Spinal cord (tissue), 10 donors: ENCODE data around the gene CYP4F3. TPM values are rescaled to one million over a fixed set of nuclear protein-coding genes. Genes with fewer than 3 reads are reported as not detected.
"Not testable (repeated sequence)": the region's sequence is repeated elsewhere in the genome, so short reads cannot be mapped to it uniquely, and the experiment has no call there.

Source experiments
- DNase-seq, 6 donors: peaks; one replicate each; pipeline versions ENCODE4 v3.0.0 to v3.0.0-alpha.2; 2013 to 2015; ENCODE audit warnings: low spot score in 6 of 6, low read depth in 4 of 6
- H3K27ac ChIP-seq: one replicate; pipeline ENCODE4 v1.5.1; 2013; ENCODE audit warnings: low read depth, low read length, control low read depth
- H3K27me3 ChIP-seq: one replicate; pipeline ENCODE4 v1.6.1; 2013; ENCODE audit warnings: low read length; ENCODE audit not compliant: control insufficient read depth, insufficient read depth
- H3K36me3 ChIP-seq: one replicate; pipeline ENCODE4 v1.6.1; 2013; ENCODE audit warnings: low read length; ENCODE audit not compliant: control insufficient read depth, insufficient read depth
- H3K4me1 ChIP-seq: one replicate; pipeline ENCODE4 v1.6.1; 2013; ENCODE audit warnings: low read length; ENCODE audit not compliant: control insufficient read depth, insufficient read depth
- H3K4me3 ChIP-seq: one replicate; pipeline ENCODE4 v1.5.1; 2013; ENCODE audit warnings: low read depth, low read length, control low read depth
- H3K9me3 ChIP-seq: one replicate; pipeline ENCODE4 v1.6.1; 2013; ENCODE audit warnings: low read length; ENCODE audit not compliant: control insufficient read depth, insufficient read depth
- WGBS: methylation state at CpG from one replicate; pipeline ENCODE4 v1.1.5; 2013; ENCODE audit warnings: missing lambda C conversion rate; ENCODE audit not compliant: insufficient coverage; 5-methylcytosine and 5-hydroxymethylcytosine counted together
- polyA plus RNA-seq, 2 donors: library from polyadenylated mRNA; unstranded; fragments of 120-200 nt; gene quantifications; one replicate each; pipeline ENCODE4 v1.2.1, GENCODE V29; 2013; ENCODE audit not compliant: insufficient read length in 2 of 2
- total RNA-seq, 2 donors: library from RNA; depleted of rRNA in 1 of 2; stranded (reverse); fragments of 120-200 nt in 1 of 2; fragments of >200 nt in 1 of 2; gene quantifications; one replicate each; pipeline versions ENCODE4 v1.2.3 to v1.2.4, GENCODE V29; 2013 to 2014
- donor health status: healthy.

Gene CYP4F3
- total and polyA plus RNA-seq, 4 donors, result 0.14 to 1.6 (median 0.36) TPM

DNA sequence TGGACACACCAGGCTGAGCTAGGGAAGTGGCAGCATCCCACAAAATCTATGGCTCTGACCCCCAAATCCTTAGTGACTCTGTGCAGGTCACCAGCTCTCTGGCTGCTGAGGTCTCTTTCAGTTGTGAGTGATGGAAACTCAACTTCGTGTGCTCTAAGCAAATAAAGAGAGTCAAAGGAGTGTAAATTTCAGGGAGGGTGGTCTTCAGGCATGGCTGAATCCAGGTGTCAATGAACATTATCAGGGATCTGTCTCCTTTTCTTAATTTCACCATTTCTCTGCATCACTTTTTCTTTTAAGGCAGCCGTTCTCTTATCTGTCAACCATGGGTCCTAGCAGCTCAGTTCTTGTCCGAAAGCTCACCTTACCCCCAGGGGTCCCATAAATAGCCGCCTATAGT, 38.4 kb downstream of the CYP4F3 start:
- Histone ChIP-seq H3K27me3 (no peaks in the 10 kb centered on the region), H3K4me3 (no peak overlapping the region), H3K27ac (no peak overlapping the region), H3K36me3 (no peaks in the 10 kb centered on the region), H3K4me1 (no peaks in the 10 kb centered on the region), H3K9me3 (no peaks in the 10 kb centered on the region)
- DNase-seq, result no peak
- 30% methylated on average over 2 of the region's 4 CpGs for WGBS

DNA sequence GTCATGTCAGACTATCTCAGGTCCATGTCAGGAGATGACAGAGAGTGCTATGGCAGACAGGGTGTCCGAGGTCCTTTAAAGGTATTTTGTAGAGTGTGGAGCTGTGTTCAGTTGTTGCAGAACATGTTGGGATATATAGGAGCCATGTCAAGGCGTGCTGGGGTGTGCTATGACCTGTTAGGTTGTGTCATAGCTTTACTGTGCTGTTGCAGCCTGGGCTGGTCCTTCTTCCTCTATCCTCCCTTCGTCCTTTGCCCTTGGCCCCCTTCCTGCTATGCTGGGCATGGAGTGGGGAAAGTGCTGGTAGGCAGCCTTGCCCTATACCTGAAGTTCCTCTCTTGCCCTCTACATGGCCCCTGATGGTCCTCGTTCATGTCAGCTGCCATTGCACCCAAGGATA, 39.2 kb downstream of the CYP4F3 start:
- DNase-seq, H3K9me3 ChIP-seq: not testable (repeated sequence)
- whole genome bisulfite sequencing, result 85% methylated on average over 1 of the region's 4 CpGs

DNA sequence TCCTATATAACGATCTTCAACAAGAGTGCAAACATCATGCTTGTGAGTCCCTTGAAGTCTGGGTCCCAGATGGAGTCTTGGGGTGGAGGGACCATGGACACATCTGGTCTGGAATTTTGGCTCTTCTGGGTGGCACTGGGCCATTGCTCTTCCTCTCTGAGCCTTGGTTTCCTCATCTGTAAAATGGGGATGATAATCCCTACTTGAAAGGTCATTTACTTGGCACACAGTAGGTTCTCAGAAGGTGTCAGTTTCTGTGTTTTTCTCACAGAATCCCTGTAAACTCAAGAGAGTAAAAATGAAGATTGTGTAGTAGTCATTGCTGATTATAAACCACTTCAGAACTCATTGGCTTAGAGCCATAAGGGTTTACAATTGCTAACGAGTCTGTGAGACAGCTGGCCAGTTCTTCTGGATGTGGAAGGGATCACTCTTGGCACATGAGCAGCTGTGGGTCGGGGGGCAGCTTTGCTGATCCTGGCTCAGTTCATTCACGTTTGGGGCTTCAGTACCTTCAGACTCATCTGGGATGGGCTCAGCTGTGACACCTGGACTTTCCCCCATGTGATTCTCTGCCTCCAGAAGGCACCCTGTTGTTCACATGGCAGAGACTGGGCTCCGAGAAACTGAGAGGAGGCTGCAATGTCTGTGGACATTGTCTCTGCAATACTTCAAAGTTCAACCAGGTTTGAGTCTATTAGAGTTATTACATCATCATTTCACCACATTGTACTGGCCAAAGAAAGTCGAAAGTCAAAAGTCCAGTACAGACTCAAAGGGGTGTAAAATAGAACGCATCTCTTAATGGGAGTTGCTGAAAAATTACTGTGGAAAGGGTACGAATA, 40.0 kb downstream of the CYP4F3 start:
- no peaks in the 10 kb centered on the region for H3K4me1 ChIP-seq
- H3K27me3 ChIP-seq, result peaks cover 3% of the 10 kb centered on the region
- H3K4me3 ChIP-seq, result no peak overlapping the region
- H3K9me3 ChIP-seq, result no peaks in the 10 kb centered on the region
- H3K27ac ChIP-seq, result no peak overlapping the region
- 45% methylated on average over 4 of the region's 8 CpGs for WGBS
- H3K36me3 ChIP-seq, result no peaks in the 10 kb centered on the region
- no peak for DNase-seq

More for the DNA sequence above, 39.2 kb downstream of the CYP4F3 start:
- not testable (repeated sequence) for H3K4me1 ChIP-seq, H3K36me3 ChIP-seq, H3K27me3 ChIP-seq, H3K4me3 ChIP-seq, H3K27ac ChIP-seq

DNA sequence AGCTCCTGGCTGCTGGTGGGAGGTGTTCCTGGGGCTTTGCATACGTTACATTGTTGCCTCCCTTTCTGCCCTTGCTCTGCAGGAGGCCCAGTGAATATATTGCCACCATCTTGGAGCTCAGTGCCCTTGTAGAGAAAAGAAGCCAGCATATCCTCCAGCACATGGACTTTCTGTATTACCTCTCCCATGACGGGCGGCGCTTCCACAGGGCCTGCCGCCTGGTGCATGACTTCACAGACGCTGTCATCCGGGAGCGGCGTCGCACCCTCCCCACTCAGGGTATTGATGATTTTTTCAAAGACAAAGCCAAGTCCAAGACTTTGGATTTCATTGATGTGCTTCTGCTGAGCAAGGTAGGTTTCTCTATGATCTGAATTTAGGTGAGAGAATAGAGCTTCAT, 42.7 kb downstream of the CYP4F3 start:
- WGBS, result 82% methylated on average over 10 of the region's 10 CpGs
- no peaks in the 10 kb centered on the region for H3K4me1 ChIP-seq
- no peaks in the 10 kb centered on the region for H3K36me3 ChIP-seq
- no peaks in the 10 kb centered on the region for H3K9me3 ChIP-seq
- no peak overlapping the region for H3K27ac ChIP-seq
- peaks cover 3% of the 10 kb centered on the region for H3K27me3 ChIP-seq
- DNase-seq, result no peak
- no peak overlapping the region for H3K4me3 ChIP-seq

DNA sequence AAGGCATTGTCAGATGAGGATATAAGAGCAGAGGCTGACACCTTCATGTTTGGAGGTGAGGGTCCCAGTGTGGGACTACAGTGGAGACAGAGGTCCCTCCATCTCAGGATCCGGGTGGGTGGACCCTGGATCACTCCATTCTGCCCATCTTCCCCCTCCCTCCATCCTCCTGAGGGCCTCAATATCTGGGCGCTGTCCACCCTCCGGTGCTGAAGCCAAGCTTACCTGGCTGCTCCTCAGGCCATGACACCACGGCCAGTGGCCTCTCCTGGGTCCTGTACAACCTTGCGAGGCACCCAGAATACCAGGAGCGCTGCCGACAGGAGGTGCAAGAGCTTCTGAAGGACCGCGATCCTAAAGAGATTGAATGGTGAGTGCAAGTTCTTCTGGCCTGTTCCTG, 44.1 kb downstream of the CYP4F3 start:
- 30% methylated on average over 9 of the region's 9 CpGs for WGBS
- DNase-seq, result no peak
- H3K36me3 ChIP-seq, result no peaks in the 10 kb centered on the region

DNA sequence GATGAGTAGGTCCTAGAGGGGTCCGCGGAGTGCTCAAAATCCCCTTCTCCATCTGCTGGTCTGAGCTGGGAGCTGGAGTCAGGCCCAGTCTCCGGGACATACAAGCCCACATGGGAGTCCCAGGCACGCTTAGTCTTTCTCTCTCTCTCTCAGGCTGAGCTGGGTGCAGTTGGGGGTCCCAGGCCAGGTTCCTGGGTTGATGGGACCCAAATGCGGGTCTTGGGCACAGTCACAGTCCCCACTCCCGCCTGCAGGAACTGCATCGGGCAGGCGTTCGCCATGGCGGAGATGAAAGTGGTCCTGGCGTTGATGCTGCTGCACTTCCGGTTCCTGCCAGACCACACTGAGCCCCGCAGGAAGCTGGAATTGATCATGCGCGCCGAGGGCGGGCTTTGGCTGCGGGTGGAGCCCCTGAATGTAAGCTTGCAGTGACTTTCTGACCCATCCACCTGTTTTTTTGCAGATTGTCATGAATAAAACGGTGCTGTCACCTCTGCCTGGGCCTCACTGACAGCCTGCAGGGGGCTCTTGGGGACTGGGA, 56.0 kb downstream of the CYP4F3 start:
- DNase-seq, result no peak
- H3K27me3 ChIP-seq, result peaks cover 3% of the 10 kb centered on the region
- no peak overlapping the region for H3K27ac ChIP-seq
- WGBS, result 66% methylated on average over 17 of the region's 19 CpGs
- H3K36me3 ChIP-seq, result no peaks in the 10 kb centered on the region
- no peak overlapping the region for H3K4me3 ChIP-seq
- H3K4me1 ChIP-seq, result no peaks in the 10 kb centered on the region
- H3K9me3 ChIP-seq, result no peaks in the 10 kb centered on the region

More for the DNA sequence above, 44.1 kb downstream of the CYP4F3 start:
- H3K27me3 ChIP-seq, result peaks cover 3% of the 10 kb centered on the region
- H3K27ac ChIP-seq, result no peak overlapping the region
- no peaks in the 10 kb centered on the region for H3K4me1 ChIP-seq
- no peaks in the 10 kb centered on the region for H3K9me3 ChIP-seq
- no peak overlapping the region for H3K4me3 ChIP-seq

DNA sequence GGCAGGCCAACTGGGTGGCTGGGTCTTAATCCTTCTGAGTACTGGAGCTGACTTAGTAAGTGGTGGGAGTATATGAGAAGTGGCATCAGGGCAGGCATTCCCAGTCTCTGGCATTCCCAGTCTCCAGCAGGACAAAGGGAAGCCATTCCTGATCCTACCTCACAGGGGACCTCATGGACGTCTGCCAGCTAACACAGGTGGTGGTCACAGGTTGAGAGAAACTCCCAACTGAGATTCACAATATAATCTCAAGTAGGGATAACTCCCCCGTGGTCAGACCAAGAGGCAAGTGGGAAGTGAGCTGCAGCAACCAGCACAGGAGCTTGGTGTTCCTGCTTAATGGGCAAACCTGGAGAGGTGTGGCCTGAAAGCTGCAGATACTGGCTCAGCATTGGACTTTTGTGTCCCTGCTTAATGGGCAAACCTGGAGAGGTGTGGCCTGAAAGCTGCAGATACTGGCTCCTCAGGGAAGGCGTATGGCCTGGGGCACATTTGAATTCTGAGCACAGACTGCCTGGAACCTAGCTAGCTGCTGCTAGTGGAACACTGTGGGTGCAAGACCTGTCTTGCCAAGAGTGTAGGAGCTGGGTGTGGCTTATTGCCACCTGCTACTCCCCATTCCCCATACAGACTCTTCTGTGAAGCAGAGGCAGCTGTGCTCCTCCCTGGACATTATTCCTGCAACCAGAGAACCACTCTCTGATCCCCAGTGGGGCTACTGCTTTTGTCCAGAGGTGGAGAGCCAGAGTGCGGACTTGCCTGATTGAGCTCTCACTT, 61.2 kb downstream of the CYP4F3 start:
- 70% methylated on average over 2 of the region's 4 CpGs for WGBS
- peaks cover 11% of the 10 kb centered on the region for H3K4me1 ChIP-seq
- peaks cover 3% of the 10 kb centered on the region for H3K27me3 ChIP-seq
- no peak for DNase-seq
- H3K36me3 ChIP-seq, result no peaks in the 10 kb centered on the region
- H3K27ac ChIP-seq, result no peak overlapping the region
- no peak overlapping the region for H3K4me3 ChIP-seq
- H3K9me3 ChIP-seq, result no peaks in the 10 kb centered on the region

DNA sequence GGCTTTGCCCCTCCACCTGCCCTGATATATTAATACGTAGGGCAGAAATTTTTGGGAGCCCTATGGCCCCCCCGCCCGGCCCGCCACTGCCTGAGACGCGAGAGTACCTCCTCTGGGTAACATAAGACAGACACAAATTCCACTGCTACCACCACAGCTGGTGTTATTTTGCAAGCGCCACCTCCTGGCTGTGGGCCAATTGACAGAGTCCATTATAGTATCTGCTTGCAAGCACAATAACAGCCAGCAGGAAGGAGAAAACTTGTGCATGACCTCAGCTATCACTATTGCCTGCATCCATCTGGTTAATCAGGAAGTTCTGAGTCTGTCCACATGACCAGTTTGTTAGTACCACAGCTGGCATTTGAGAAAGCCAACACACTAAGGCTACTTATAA, 61.8 kb downstream of the CYP4F3 start:
- H3K4me3 ChIP-seq, result no peak overlapping the region
- H3K27me3 ChIP-seq, result no peaks in the 10 kb centered on the region
- no peaks in the 10 kb centered on the region for H3K36me3 ChIP-seq
- H3K9me3 ChIP-seq, result no peaks in the 10 kb centered on the region
- H3K4me1 ChIP-seq, result peaks cover 11% of the 10 kb centered on the region
- DNase-seq, result peak; percentile 2 to 81 (median 11)
- WGBS, result 3% methylated on average over 5 of the region's 7 CpGs
- H3K27ac ChIP-seq, result no peak overlapping the region
